Naive thymus-derived CD4-positive, alpha-beta T cell (primary cell): ENCODE results near the gene FAM43A. TPM values are rescaled to one million over a fixed set of nuclear protein-coding genes. Genes with fewer than 3 reads are reported as not detected.

Experiments used
- ATAC-seq: fragments of 150-1000 bp; cut with Tn5 transposase; 2 replicates; pipeline ENCODE4 v1.10.0; 2021; ENCODE audit warnings: mild to moderate bottlenecking, moderate library complexity
- CTCF ChIA-PET: fragments of 350-600 bp; sonication (Branson Sonifier 250); formaldehyde crosslinking; loops from one replicate; lab custom pipeline; 2021; ENCODE audit warnings: antibody characterized with exemption; lab: Charles Lee
- POLR2A ChIA-PET: fragments of 350-600 bp; sonication (Branson Sonifier 250); formaldehyde crosslinking; loops from one replicate; lab custom pipeline; 2021; ENCODE audit warnings: antibody characterized with exemption, inconsistent platforms; lab: Charles Lee
- DNase-seq, 9 donors: peaks; one replicate each; pipeline versions ENCODE4 v3.0.0 to v3.0.0-alpha.2; 2020 to 2022; ENCODE audit warnings: mixed read lengths in 1 of 9
- H3K27ac ChIP-seq: one replicate; pipeline ENCODE4 v1.7.0; 2013; ENCODE audit warnings: mild to moderate bottlenecking, low read depth, low read length, moderate library complexity
- H3K27me3 ChIP-seq, 2 donors: one replicate each; pipeline ENCODE4 v1.7.0; 2013; ENCODE audit warnings: low read length in 2 of 2, mild to moderate bottlenecking in 2 of 2, moderate library complexity in 2 of 2; ENCODE audit not compliant: control insufficient read depth in 2 of 2, insufficient read depth in 2 of 2
- H3K36me3 ChIP-seq, 3 experiments: 1 replicate in 2 of 3; 2 replicates in 1 of 3; pipeline ENCODE4 v1.7.0; 2013; ENCODE audit warnings: low read length in 3 of 3, mild to moderate bottlenecking in 3 of 3, moderate library complexity in 1 of 3; ENCODE audit not compliant: insufficient read depth in 3 of 3, control insufficient read depth in 2 of 3
- H3K4me1 ChIP-seq, 2 donors: one replicate each; pipeline ENCODE4 v1.7.0; 2013; ENCODE audit warnings: low read length in 2 of 2, mild to moderate bottlenecking in 2 of 2, moderate library complexity in 1 of 2; ENCODE audit not compliant: control insufficient read depth in 2 of 2, insufficient read depth in 2 of 2
- H3K4me3 ChIP-seq: 2 replicates; pipeline ENCODE4 v1.7.0; 2013; ENCODE audit warnings: mild to moderate bottlenecking, low read length
- H3K9me3 ChIP-seq, 3 experiments: 1 replicate in 2 of 3; 2 replicates in 1 of 3; pipeline ENCODE4 v1.7.0; 2013; ENCODE audit warnings: low read length in 3 of 3; ENCODE audit not compliant: control insufficient read depth in 2 of 3
- H3K27ac Mint-ChIP-seq, 9 donors: one replicate each; pipeline ENCODE4 v1.8.0; 2020 to 2022; ENCODE audit warnings: mixed read lengths in 9 of 9, mild to moderate bottlenecking in 8 of 9, moderate library complexity in 5 of 9, inconsistent platforms in 2 of 9
- H3K27me3 Mint-ChIP-seq, 5 donors: one replicate each; pipeline ENCODE4 v1.8.0; 2021 to 2022; ENCODE audit warnings: mixed read lengths in 5 of 5, mild to moderate bottlenecking in 1 of 5
- H3K36me3 Mint-ChIP-seq, 5 donors: one replicate each; pipeline ENCODE4 v1.8.0; 2020 to 2022; ENCODE audit warnings: mixed read lengths in 5 of 5, mild to moderate bottlenecking in 3 of 5, inconsistent platforms in 1 of 5
- H3K4me1 Mint-ChIP-seq, 7 donors: one replicate each; pipeline ENCODE4 v1.8.0; 2020 to 2022; ENCODE audit warnings: mixed read lengths in 7 of 7, mild to moderate bottlenecking in 3 of 7, inconsistent platforms in 1 of 7
- H3K4me3 Mint-ChIP-seq, 10 donors: one replicate each; pipeline ENCODE4 v1.8.0; 2020 to 2022; ENCODE audit warnings: mild to moderate bottlenecking in 10 of 10, mixed read lengths in 10 of 10, moderate library complexity in 6 of 10, inconsistent platforms in 2 of 10
- H3K9me3 Mint-ChIP-seq, 11 donors: one replicate each; pipeline ENCODE4 v1.8.0; 2020 to 2022; ENCODE audit warnings: mixed read lengths in 11 of 11, mild to moderate bottlenecking in 4 of 11, inconsistent platforms in 1 of 11, moderate library complexity in 1 of 11
- intact Hi-C, 2 donors: fragments of 100-400 bp; cut with micrococcal nuclease; formaldehyde crosslinking; loops; one replicate each; pipeline ENCODE4 v1.15.1; 2023
- polyA plus RNA-seq, 2 donors: library from polyadenylated mRNA; unstranded; fragments of 300-500 nt; fragmentation: Illumina TruSeq; gene quantifications; one replicate each; pipeline ENCODE4 v1.2.3, GENCODE V29; 2021
- total RNA-seq, 6 experiments: library from RNA in 5 of 6; stranded (reverse) in 5 of 6; gene quantifications; 1 replicate in 5 of 6; 2 replicates in 1 of 6; pipeline ENCODE4 v1.2.3 and lab custom pipeline; 2021 to 2026

The FAM43A gene
- total and polyA plus RNA-seq, 7 experiments from 2014 or later, result 1.3 to 5.2 (median 3.5) TPM

- CTCF ChIA-PET, result no interaction called here
- intact Hi-C loops, result no loop called here
These were observed 21.5 kb downstream of the FAM43A start for GRCh38 chr3:194707147-194707540.

GRCh38 chr3:194711286-194711685 lies 25.6 kb downstream of the FAM43A start:
- Mint-ChIP-seq H3K9me3 (peaks cover 0 to 5% (median 2%) of the 10 kb centered on the region in 11 donors), H3K27me3 (peaks cover 0 to 2% (median 0%) of the 10 kb centered on the region in 5 donors), H3K4me1 (peaks cover 0 to 5% (median 0%) of the 10 kb centered on the region in 7 donors), H3K36me3 (peaks cover 0 to 4% (median 0%) of the 10 kb centered on the region in 5 donors), H3K4me3 (no peak overlapping the region), H3K27ac (no peak overlapping the region)
- ATAC-seq (no peak), DNase-seq (no peak)
- intact Hi-C loops, result no loop called here
- no peaks in the 10 kb centered on the region for H3K27me3 ChIP-seq
- H3K4me3 ChIP-seq, result no peak overlapping the region
- no peak overlapping the region for H3K27ac ChIP-seq
- H3K36me3 ChIP-seq, result no peaks in the 10 kb centered on the region
- ChIA-PET POLR2A (no interaction called here), CTCF (no interaction called here)
- H3K4me1 ChIP-seq, result peaks cover 0 to 5% of the 10 kb centered on the region in 2 donors
- H3K9me3 ChIP-seq, result no peaks in the 10 kb centered on the region

More at GRCh38 chr3:194707147-194707540, 21.5 kb downstream of the FAM43A start:
- no peaks in the 10 kb centered on the region for H3K27me3 ChIP-seq
- no peak overlapping the region for H3K27ac ChIP-seq
- no peaks in the 10 kb centered on the region for H3K4me1 ChIP-seq
- H3K27ac Mint-ChIP-seq, result no peak overlapping the region
- DNase-seq (no peak), ATAC-seq (no peak)
- H3K27me3 Mint-ChIP-seq, result peaks cover 0 to 3% (median 2%) of the 10 kb centered on the region in 5 donors
- H3K4me3 ChIP-seq, result no peak overlapping the region
- no peaks in the 10 kb centered on the region for H3K4me1 Mint-ChIP-seq
- no peak overlapping the region for H3K4me3 Mint-ChIP-seq
- H3K9me3 ChIP-seq, result no peaks in the 10 kb centered on the region
- H3K36me3 Mint-ChIP-seq, result peaks cover 0 to 4% (median 0%) of the 10 kb centered on the region in 5 donors
- H3K36me3 ChIP-seq, result no peaks in the 10 kb centered on the region
- H3K9me3 Mint-ChIP-seq, result peaks cover 0 to 5% (median 2%) of the 10 kb centered on the region in 11 donors
- POLR2A ChIA-PET, result no interaction called here

- intact Hi-C loops, result no loop called here
- no peaks in the 10 kb centered on the region for H3K27me3 ChIP-seq
- no peaks in the 10 kb centered on the region for H3K36me3 ChIP-seq
- ChIA-PET POLR2A (no interaction called here), CTCF (no interaction called here)
- H3K9me3 ChIP-seq, result no peaks in the 10 kb centered on the region
- Mint-ChIP-seq H3K27me3 (peaks cover 0 to 2% (median 0%) of the 10 kb centered on the region in 5 donors), H3K4me3 (no peak overlapping the region), H3K36me3 (peaks cover 0 to 4% (median 0%) of the 10 kb centered on the region in 5 donors), H3K27ac (no peak overlapping the region), H3K4me1 (peaks cover 0 to 5% (median 0%) of the 10 kb centered on the region in 7 donors), H3K9me3 (peaks cover 0 to 5% (median 2%) of the 10 kb centered on the region in 11 donors)
- H3K4me1 ChIP-seq, result peaks cover 0 to 5% of the 10 kb centered on the region in 2 donors
- H3K27ac ChIP-seq, result no peak overlapping the region
- ATAC-seq (no peak), DNase-seq (no peak)
- no peak overlapping the region for H3K4me3 ChIP-seq
These were observed 26.2 kb downstream of the FAM43A start for GRCh38 chr3:194711913-194712312.

- Histone ChIP-seq H3K4me3 (no peak overlapping the region), H3K4me1 (peaks cover 0 to 5% of the 10 kb centered on the region in 2 donors), H3K27me3 (no peaks in the 10 kb centered on the region), H3K9me3 (no peaks in the 10 kb centered on the region), H3K36me3 (no peaks in the 10 kb centered on the region), H3K27ac (no peak overlapping the region)
- Mint-ChIP-seq H3K4me1 (peaks cover 0 to 5% (median 0%) of the 10 kb centered on the region in 7 donors), H3K36me3 (no peaks in the 10 kb centered on the region), H3K9me3 (no peaks in the 10 kb centered on the region), H3K4me3 (no peak overlapping the region), H3K27ac (no peak overlapping the region), H3K27me3 (peaks cover 0 to 9% (median 0%) of the 10 kb centered on the region in 5 donors)
- ChIA-PET POLR2A (no interaction called here), CTCF (interaction anchor here (0.6 kb wide), 1 partner anchor 245 kb away, joined by 3 read pairs; no protein-coding TSS in a partner anchor)
- intact Hi-C loops, result no loop called here
- DNase-seq (no peak), ATAC-seq (no peak)
These were observed 27.8 kb downstream of the FAM43A start for GRCh38 chr3:194713299-194714136.

GRCh38 chr3:194714137-194714455 lies 28.4 kb downstream of the FAM43A start:
- intact Hi-C loops, result no loop called here
- Mint-ChIP-seq H3K9me3 (no peaks in the 10 kb centered on the region), H3K4me1 (peaks cover 0 to 5% (median 0%) of the 10 kb centered on the region in 7 donors), H3K4me3 (no peak overlapping the region), H3K27ac (no peak overlapping the region), H3K36me3 (no peaks in the 10 kb centered on the region), H3K27me3 (peaks cover 0 to 9% (median 0%) of the 10 kb centered on the region in 5 donors)
- Histone ChIP-seq H3K27ac (no peak overlapping the region), H3K27me3 (no peaks in the 10 kb centered on the region), H3K4me3 (no peak overlapping the region), H3K4me1 (peaks cover 0 to 5% of the 10 kb centered on the region in 2 donors), H3K36me3 (no peaks in the 10 kb centered on the region), H3K9me3 (no peaks in the 10 kb centered on the region)
- DNase-seq, result no peak
- CTCF ChIA-PET, result interaction anchor here (0.6 kb wide), 1 partner anchor 244 kb away, joined by 3 read pairs; no protein-coding TSS in a partner anchor
- POLR2A ChIA-PET, result no interaction called here
- ATAC-seq, result no peak

GRCh38 chr3:194714564-194714963 lies 28.9 kb downstream of the FAM43A start:
- ATAC-seq (no peak), DNase-seq (no peak)
- no peaks in the 10 kb centered on the region for H3K36me3 Mint-ChIP-seq
- POLR2A ChIA-PET, result no interaction called here
- Histone ChIP-seq H3K27me3 (no peaks in the 10 kb centered on the region), H3K27ac (no peak overlapping the region), H3K9me3 (no peaks in the 10 kb centered on the region), H3K4me1 (peaks cover 0 to 5% of the 10 kb centered on the region in 2 donors), H3K4me3 (no peak overlapping the region), H3K36me3 (no peaks in the 10 kb centered on the region)
- intact Hi-C loops, result no loop called here
- CTCF ChIA-PET, result no interaction called here
- H3K27me3 Mint-ChIP-seq, result peaks cover 0 to 9% (median 0%) of the 10 kb centered on the region in 5 donors
- H3K4me1 Mint-ChIP-seq, result peaks cover 0 to 5% (median 0%) of the 10 kb centered on the region in 7 donors
- H3K4me3 Mint-ChIP-seq, result no peak overlapping the region
- H3K27ac Mint-ChIP-seq, result no peak overlapping the region
- H3K9me3 Mint-ChIP-seq, result no peaks in the 10 kb centered on the region
